Endothelial cell of umbilical vein (primary cell): Measurements from ENCODE around the gene ZC3HAV1L.
A peak's percentile ranks its signal among the peaks of the same experiment; 100 is the strongest.

Experiments
- EZH2 ChIP-seq: IDR thresholded peaks from 2 replicates; pipeline ENCODE4 v1.6.1; 2012; ENCODE audit warnings: borderline replicate concordance, low read depth, mild to moderate bottlenecking, moderate library complexity, low read length, inconsistent platforms; ENCODE audit not compliant: severe bottlenecking
- FOS ChIP-seq: IDR thresholded peaks from 2 replicates; pipeline ENCODE4 v1.6.1; 2011; ENCODE audit warnings: mild to moderate bottlenecking, low read length, moderate library complexity, borderline replicate concordance; ENCODE audit not compliant: insufficient read depth
- MAX ChIP-seq: IDR thresholded peaks from 2 replicates; pipeline ENCODE4 v1.6.1; 2011; ENCODE audit not compliant: insufficient read depth, insufficient read length
- POLR2A ChIP-seq: IDR thresholded peaks from 2 replicates; pipeline ENCODE4 v1.6.1; 2012; ENCODE audit warnings: low read depth, mild to moderate bottlenecking, control low read depth, low read length
- POLR2AphosphoS5 ChIP-seq: IDR thresholded peaks from 2 replicates; pipeline ENCODE4 v1.6.1; 2012; ENCODE audit warnings: low read depth, mild to moderate bottlenecking, control low read depth, low read length, moderate library complexity; ENCODE audit not compliant: insufficient read depth
- TF ChIP-seq, protein P1 (sequence below), 2 donors: IDR thresholded peaks; 1 replicate in 1 of 2; 2 replicates in 1 of 2; pipeline ENCODE4 v1.5.1; 2011; ENCODE audit warnings: low read length in 2 of 2, mild to moderate bottlenecking in 2 of 2, moderate library complexity in 2 of 2, control low read depth in 1 of 2, inconsistent platforms in 1 of 2, low read depth in 1 of 2; ENCODE audit not compliant: insufficient read depth in 1 of 2; ENCODE audit errors: extremely low read depth in 1 of 2

GRCh38 chr7:139075031-139075652, 39.3 kb upstream of the ZC3HAV1L start:
- TF ChIP-seq, protein P1, sequence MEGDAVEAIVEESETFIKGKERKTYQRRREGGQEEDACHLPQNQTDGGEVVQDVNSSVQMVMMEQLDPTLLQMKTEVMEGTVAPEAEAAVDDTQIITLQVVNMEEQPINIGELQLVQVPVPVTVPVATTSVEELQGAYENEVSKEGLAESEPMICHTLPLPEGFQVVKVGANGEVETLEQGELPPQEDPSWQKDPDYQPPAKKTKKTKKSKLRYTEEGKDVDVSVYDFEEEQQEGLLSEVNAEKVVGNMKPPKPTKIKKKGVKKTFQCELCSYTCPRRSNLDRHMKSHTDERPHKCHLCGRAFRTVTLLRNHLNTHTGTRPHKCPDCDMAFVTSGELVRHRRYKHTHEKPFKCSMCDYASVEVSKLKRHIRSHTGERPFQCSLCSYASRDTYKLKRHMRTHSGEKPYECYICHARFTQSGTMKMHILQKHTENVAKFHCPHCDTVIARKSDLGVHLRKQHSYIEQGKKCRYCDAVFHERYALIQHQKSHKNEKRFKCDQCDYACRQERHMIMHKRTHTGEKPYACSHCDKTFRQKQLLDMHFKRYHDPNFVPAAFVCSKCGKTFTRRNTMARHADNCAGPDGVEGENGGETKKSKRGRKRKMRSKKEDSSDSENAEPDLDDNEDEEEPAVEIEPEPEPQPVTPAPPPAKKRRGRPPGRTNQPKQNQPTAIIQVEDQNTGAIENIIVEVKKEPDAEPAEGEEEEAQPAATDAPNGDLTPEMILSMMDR (IDR thresholded peaks at IDR 0.05; ENCODE audit: extremely low read depth in 1 of 2, insufficient read depth in 1 of 2, low read depth in 1 of 2, low read length in 2 of 2), result peak; percentile 65 to 74
- TF ChIP-seq POLR2A, result no peak
- TF ChIP-seq EZH2, result no peak
- no peak for TF ChIP-seq POLR2AphosphoS5
- TF ChIP-seq FOS, result no peak
- TF ChIP-seq MAX, result no peak
